Measurements from ENCODE around the gene CCNA2.

The CCNA2 gene

DNA sequence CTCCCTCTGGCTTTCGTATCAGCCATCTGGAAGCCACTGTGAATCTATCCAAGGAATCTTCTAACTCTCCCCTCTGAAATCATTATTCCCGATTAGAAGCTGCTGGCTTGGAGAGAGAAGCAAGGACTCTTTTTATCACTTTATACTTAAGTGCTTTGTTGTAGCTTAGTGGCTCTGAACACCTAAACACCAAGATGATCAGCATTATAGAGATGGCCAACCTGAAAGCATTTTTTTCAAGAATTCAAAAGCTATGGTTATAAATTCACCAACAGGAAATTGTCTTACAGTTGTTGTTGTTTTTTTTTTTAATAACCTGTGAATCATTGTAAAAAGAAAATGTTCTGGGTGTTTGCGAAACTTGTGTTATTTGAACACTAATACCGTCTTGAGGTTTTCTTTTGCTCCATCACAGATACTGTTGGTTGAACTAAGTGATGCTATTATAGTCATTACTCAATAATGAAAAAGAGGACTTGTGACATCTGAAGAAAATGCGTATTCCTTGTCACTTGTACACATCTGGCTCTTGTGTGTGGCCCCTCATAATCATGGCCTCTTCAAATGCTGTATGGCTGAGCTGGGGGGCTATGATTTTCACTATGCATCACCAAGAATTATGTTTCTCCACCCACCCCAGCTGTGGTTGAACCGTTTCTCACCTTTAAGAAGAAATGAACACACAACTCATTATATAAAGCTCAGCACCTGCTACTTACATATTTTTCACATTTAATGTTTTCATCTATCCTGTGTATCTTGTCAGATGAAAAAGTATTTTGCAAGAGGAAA lies 46.9 kb downstream of the CCNA2 start:
- no peak for DNase-seq (ENCODE audit: low read depth)

DNA sequence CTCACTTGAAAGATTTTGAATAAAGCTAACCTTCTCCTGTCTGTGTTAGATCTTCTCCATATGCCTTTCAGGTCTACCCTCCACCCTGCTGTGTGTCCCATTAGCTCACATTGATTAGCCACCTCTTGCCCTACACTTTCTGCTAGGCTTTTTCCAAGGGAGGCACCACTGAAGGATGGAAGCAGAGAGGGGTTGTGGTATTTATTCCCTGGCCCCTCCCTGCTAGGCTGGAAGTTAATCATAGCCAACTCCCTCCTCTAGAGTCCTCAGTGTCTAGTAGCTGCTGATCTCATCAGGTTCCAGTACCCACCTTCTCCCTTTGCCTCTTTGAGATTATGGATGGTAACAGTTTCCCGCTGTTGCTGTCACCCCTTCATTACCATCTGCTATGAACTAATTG lies 49.8 kb downstream of the CCNA2 start:
- no peak for DNase-seq (ENCODE audit: low read depth)

DNA sequence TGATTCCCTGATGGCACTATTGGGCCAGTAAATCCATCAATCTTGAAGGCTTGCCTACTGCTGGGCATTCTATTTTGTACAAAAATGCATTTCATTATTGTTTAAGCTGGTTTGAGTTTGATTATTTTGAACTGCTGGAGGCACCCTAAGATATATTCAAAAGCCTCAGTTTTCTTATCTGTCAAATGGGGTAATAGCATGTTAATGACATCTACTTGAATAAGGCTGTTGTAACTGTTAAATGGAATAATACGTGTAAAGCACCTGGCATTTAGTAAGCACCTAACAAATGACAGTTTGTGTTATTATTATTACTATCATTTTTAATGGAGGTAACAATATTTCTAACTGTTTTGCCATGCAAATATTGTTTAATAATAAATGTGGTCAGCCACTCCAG lies 51.8 kb downstream of the CCNA2 start:
- no peak for DNase-seq (ENCODE audit: low read depth)

DNA sequence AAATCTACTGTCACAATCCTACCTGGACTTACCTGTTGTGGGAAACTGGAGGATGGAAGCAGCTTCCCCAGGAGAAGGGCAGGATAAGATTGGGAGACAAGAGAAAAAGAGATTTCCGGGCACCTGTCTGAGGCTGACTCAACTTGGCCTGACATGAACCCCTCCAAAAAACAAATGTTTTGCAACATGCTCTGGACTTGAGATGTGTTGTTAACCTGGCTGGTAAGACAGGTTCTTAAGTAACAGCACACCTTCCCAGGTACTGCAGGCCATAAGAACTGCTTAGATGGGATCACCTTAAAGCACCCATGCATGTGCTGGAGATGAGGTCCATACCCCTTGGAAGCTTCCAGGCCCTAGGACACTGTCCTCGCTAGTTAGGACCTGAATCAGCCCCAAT lies 54.3 kb downstream of the CCNA2 start:
- DNase-seq (ENCODE audit: low read depth), result no peak

DNA sequence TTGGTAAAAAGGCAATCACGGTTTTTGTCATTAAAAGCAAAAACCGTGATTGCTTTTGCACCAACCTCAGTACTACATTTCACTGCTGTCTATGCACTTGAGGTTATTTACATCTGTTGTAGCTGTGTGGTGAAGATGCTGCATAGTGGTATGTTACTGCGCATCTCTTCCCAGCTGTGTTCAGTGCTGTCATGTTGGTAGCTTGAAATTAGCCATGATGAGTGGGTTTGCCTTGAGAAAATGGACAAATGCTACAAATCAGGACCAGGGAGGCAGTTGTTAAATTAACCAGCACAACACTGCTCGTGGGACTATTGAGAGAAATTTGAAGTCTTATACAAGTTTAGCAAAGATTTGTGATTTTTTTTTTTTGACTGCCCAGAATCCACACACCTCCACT lies 56.5 kb downstream of the CCNA2 start:
- DNase-seq (ENCODE audit: low read depth), result no peak

All from activated T-cell treated with anti-CD3 and anti-CD28 coated beads for 1 hour (primary cell).